NOMO-1 treated with DMSO at 0.1 percent for 48 hours (cell line): ENCODE data around the gene RPS6KA1.
"Not testable (repeated sequence)": the region's sequence is repeated elsewhere in the genome, so short reads cannot be mapped to it uniquely, and the experiment has no call there.

Experiments used
- DNase-seq: peaks from one replicate; lab custom pipeline; 2025; ENCODE audit not compliant: unreplicated experiment; lab: John Stamatoyannopoulos, UW

RPS6KA1 gene

GRCh38 chr1:26593385-26593784 lies 63.8 kb downstream of the RPS6KA1 start:
- no peak for DNase-seq

GRCh38 chr1:26594593-26594992 lies 65.0 kb downstream of the RPS6KA1 start:
- DNase-seq: not testable (repeated sequence)

- peak; percentile 60 for DNase-seq
Measured at GRCh38 chr1:26597629-26598039, 68.1 kb downstream of the RPS6KA1 start.

GRCh38 chr1:26598890-26599289 lies 69.3 kb downstream of the RPS6KA1 start:
- DNase-seq: peak; percentile 51

- DNase-seq: peak; percentile 41
Measured at GRCh38 chr1:26602378-26602959, 72.9 kb downstream of the RPS6KA1 start.

- no peak for DNase-seq
Measured at GRCh38 chr1:26603856-26604255, 74.3 kb downstream of the RPS6KA1 start.

- DNase-seq: peak; percentile 91
Measured at GRCh38 chr1:26607186-26607585, 77.6 kb downstream of the RPS6KA1 start.

GRCh38 chr1:26608895-26609294 lies 79.3 kb downstream of the RPS6KA1 start:
- peak; percentile 14 for DNase-seq

- DNase-seq: no peak
Measured at GRCh38 chr1:26610781-26611180, 81.2 kb downstream of the RPS6KA1 start.

GRCh38 chr1:26612627-26613026 lies 83.1 kb downstream of the RPS6KA1 start:
- not testable (repeated sequence) for DNase-seq

GRCh38 chr1:26614655-26615411 lies 85.3 kb downstream of the RPS6KA1 start:
- DNase-seq: no peak

GRCh38 chr1:26616881-26617280 lies 87.3 kb downstream of the RPS6KA1 start:
- DNase-seq: no peak

GRCh38 chr1:26618561-26618960 lies 89.0 kb downstream of the RPS6KA1 start:
- peak; percentile 27 for DNase-seq
